HCT116 (cell line): Measurements from ENCODE around the gene RMI2. TPM values are rescaled to one million over a fixed set of nuclear protein-coding genes. Genes with fewer than 3 reads are reported as not detected.

ENCODE experiments used
- ATAC-seq: fragments of 200-7000 bp; cut with Tn5 transposase; 2 replicates; pipeline ENCODE4 v1.9.1; 2020; ENCODE audit warnings: mild to moderate bottlenecking, moderate library complexity
- BruUV-seq: library from RNA; stranded (reverse); fragments of 400-500 nt; replicated peaks from 2 replicates; lab custom pipeline; 2021; lab: Mats Ljungman, UMichigan
- CTCF ChIA-PET: fragments of 300-600 bp; sonication (Branson Sonifier 250); formaldehyde crosslinking; loops from one replicate; lab custom pipeline; 2021; ENCODE audit warnings: antibody characterized with exemption; lab: Charles Lee
- POLR2A ChIA-PET: fragments of 300-600, 350-600 bp; sonication (Branson Sonifier 250); formaldehyde crosslinking; loops from one replicate; lab custom pipeline; 2021; ENCODE audit warnings: antibody characterized with exemption; lab: Charles Lee
- RAD21 ChIA-PET, 2 experiments: fragments of 300-600 bp; sonication (Branson Sonifier 250); formaldehyde crosslinking; loops; one replicate each; lab custom pipeline; 2023; ENCODE audit warnings: low total read pairs in 2 of 2; ENCODE audit not compliant: uncharacterized antibody in 2 of 2, unreplicated experiment in 2 of 2, low non-redundant PET in 1 of 2; lab: Charles Lee
- DNase-seq: peaks from one replicate; pipeline ENCODE4 v3.0.0-alpha.2; 2010; ENCODE audit warnings: low read depth, low spot score
- H2AFZ ChIP-seq: fragments of 200-600 bp; shearing (Covaris generic), sonication (generic); 2 replicates; pipeline ENCODE4 v1.6.1; 2017; ENCODE audit warnings: low read depth, mixed run types, mixed read lengths, antibody characterized with exemption, low read length; ENCODE audit not compliant: poor library complexity, severe bottlenecking
- H3K27ac ChIP-seq: 2 replicates; pipeline ENCODE4 v1.5.1; 2012; ENCODE audit warnings: low read depth, low read length
- H3K27me3 ChIP-seq: fragments of 200-600 bp; sonication (generic); 2 replicates; pipeline ENCODE4 v1.6.1; 2016; ENCODE audit warnings: mixed run types, low read length, mixed read lengths; ENCODE audit not compliant: insufficient read depth
- H3K36me3 ChIP-seq, 2 experiments: fragments of 200-500 bp in 1 of 2; fragments of 200-600 bp in 1 of 2; sonication (Bioruptor generic) in 1 of 2; sonication (generic) in 1 of 2; 2 replicates each; pipeline versions ENCODE4 v1.5.1 to v1.6.1; 2014 to 2016; ENCODE audit warnings: low read length in 2 of 2, inconsistent platforms in 1 of 2, mixed read lengths in 1 of 2, mixed run types in 1 of 2; ENCODE audit not compliant: insufficient read depth in 2 of 2, control insufficient read depth in 1 of 2
- H3K4me1 ChIP-seq, 2 experiments: fragments of 200-600 bp in 1 of 2; sonication (generic) in 1 of 2; 2 replicates each; pipeline versions ENCODE4 v1.5.1 to v1.6.1; 2012 to 2017; ENCODE audit warnings: low read length in 2 of 2, inconsistent platforms in 1 of 2, mild to moderate bottlenecking in 1 of 2, mixed read lengths in 1 of 2, mixed run types in 1 of 2, moderate library complexity in 1 of 2; ENCODE audit not compliant: insufficient read depth in 2 of 2, control insufficient read depth in 1 of 2
- H3K4me2 ChIP-seq: fragments of 200-600 bp; sonication (generic); 2 replicates; pipeline ENCODE4 v1.6.1; 2017; ENCODE audit warnings: mixed run types, low read length, mixed read lengths
- H3K4me3 ChIP-seq, 2 experiments: fragments of 200-600 bp in 1 of 2; sonication (generic) in 1 of 2; replicated peaks in 1 of 2; 2 replicates each; pipeline ENCODE4 v1.5.1; 2011 to 2016; ENCODE audit warnings: low read length in 2 of 2, control low read depth in 1 of 2, low read depth in 1 of 2, mild to moderate bottlenecking in 1 of 2, mixed read lengths in 1 of 2, mixed run types in 1 of 2
- H3K79me2 ChIP-seq: fragments of 200-600 bp; sonication (generic); 2 replicates; pipeline ENCODE4 v1.6.1; 2017; ENCODE audit warnings: mild to moderate bottlenecking, mixed run types, low read length, moderate library complexity, mixed read lengths; ENCODE audit not compliant: insufficient read depth
- H3K9ac ChIP-seq: fragments of 200-600 bp; sonication (generic); 2 replicates; pipeline ENCODE4 v1.6.1; 2016; ENCODE audit warnings: low read length, mixed read lengths
- H3K9me2 ChIP-seq: fragments of 200-600 bp; sonication (generic), shearing (Covaris generic); 2 replicates; pipeline ENCODE4 v1.6.1; 2017; ENCODE audit warnings: mixed run types, mild to moderate bottlenecking, moderate library complexity; ENCODE audit not compliant: insufficient read depth
- H3K9me3 ChIP-seq, 2 experiments: fragments of 200-500 bp in 1 of 2; fragments of 200-600 bp in 1 of 2; sonication (Bioruptor generic) in 1 of 2; sonication (generic) in 1 of 2; 2 replicates each; pipeline ENCODE4 v1.6.1; 2014 to 2017; ENCODE audit warnings: low read length in 2 of 2, mixed read lengths in 2 of 2, inconsistent platforms in 1 of 2, low read depth in 1 of 2, mild to moderate bottlenecking in 1 of 2, mixed run types in 1 of 2, moderate library complexity in 1 of 2; ENCODE audit not compliant: control insufficient read depth in 1 of 2, insufficient read depth in 1 of 2
- H4K20me1 ChIP-seq: fragments of 200-600 bp; sonication (generic), shearing (Covaris generic); 2 replicates; pipeline ENCODE4 v1.6.1; 2017; ENCODE audit warnings: mixed run types, mild to moderate bottlenecking, moderate library complexity; ENCODE audit not compliant: insufficient read depth
- CBX3 ChIP-seq: IDR thresholded peaks from 2 replicates; pipeline ENCODE4 v1.6.1; 2012; ENCODE audit warnings: low read depth
- CTCF ChIP-seq, 3 experiments: fragments of 200-600 bp in 1 of 3; sonication (generic) in 1 of 3; IDR thresholded peaks in 2 of 3; conservative IDR thresholded peaks in 1 of 3; 2 replicates each; pipeline ENCODE4 v1.5.1; 2012 to 2017; ENCODE audit warnings: low read depth in 2 of 3, low read length in 2 of 3, antibody characterized with exemption in 1 of 3, borderline replicate concordance in 1 of 3, control low read depth in 1 of 3, mild to moderate bottlenecking in 1 of 3, mixed read lengths in 1 of 3, mixed run types in 1 of 3, moderate library complexity in 1 of 3; ENCODE audit not compliant: insufficient read depth in 1 of 3
- EGR1 ChIP-seq: IDR thresholded peaks from 2 replicates; pipeline ENCODE4 v1.6.1; 2012; ENCODE audit warnings: low read depth
- FOSL1 ChIP-seq: IDR thresholded peaks from 2 replicates; pipeline ENCODE4 v1.6.1; 2012; ENCODE audit warnings: low read depth
- POLR2A ChIP-seq: IDR thresholded peaks from 2 replicates; pipeline ENCODE4 v1.7.0; 2011; ENCODE audit warnings: borderline replicate concordance; ENCODE audit not compliant: insufficient read depth, insufficient read length; ENCODE audit errors: extremely low read depth
- RAD21 ChIP-seq: IDR thresholded peaks from 2 replicates; pipeline ENCODE4 v1.6.1; 2012; ENCODE audit warnings: low read depth, mild to moderate bottlenecking
- SIN3A ChIP-seq: IDR thresholded peaks from 2 replicates; pipeline ENCODE4 v1.6.1; 2012; ENCODE audit warnings: low read depth
- SP1 ChIP-seq: IDR thresholded peaks from 2 replicates; pipeline ENCODE4 v1.6.1; 2012; ENCODE audit warnings: low read depth
- SRF ChIP-seq: IDR thresholded peaks from 2 replicates; pipeline ENCODE4 v1.6.1; 2012; ENCODE audit warnings: low read depth
- TCF7L2 ChIP-seq: IDR thresholded peaks from 2 replicates; pipeline ENCODE4 v1.7.0; 2011; ENCODE audit warnings: borderline replicate concordance, inconsistent platforms; ENCODE audit not compliant: insufficient read depth, insufficient read length; ENCODE audit errors: extremely low read depth
- intact Hi-C: fragments of 100-400 bp; cut with micrococcal nuclease; formaldehyde crosslinking; loops from 2 replicates; pipeline ENCODE4 v1.10.0; 2022
- total RNA-seq: library from RNA; stranded (reverse); gene quantifications from one replicate; pipeline ENCODE4 v1.2.1, GENCODE V29; 2021; ENCODE audit not compliant: unreplicated experiment
- TF ChIP-seq, protein P1 (sequence below): IDR thresholded peaks from 2 replicates; pipeline ENCODE4 v1.6.1; 2012

The RMI2 gene
- total RNA-seq, 1 experiment from 2014 or later = 19.9 TPM

DNA sequence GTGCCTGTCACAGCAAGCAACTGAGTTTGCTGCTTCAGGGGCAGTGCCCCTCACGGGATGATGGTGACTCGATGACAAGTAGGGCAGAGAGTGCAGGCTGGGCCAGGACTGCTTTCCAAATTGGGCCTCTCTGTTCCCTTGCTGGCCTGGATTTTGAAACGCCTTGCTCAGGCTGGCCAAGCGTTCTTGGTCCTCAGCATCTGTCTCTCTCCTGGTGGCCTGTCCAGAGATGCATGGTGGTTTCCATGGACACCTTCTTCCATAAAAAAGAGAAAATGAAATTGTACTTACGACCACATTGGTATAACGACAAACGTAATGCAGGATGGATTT, 44.7 kb upstream of the RMI2 start:
- Histone ChIP-seq H3K9me2 (no peaks in the 10 kb centered on the region), H4K20me1 (no peaks in the 10 kb centered on the region), H3K79me2 (no peaks in the 10 kb centered on the region), H3K4me1 (no peaks in the 10 kb centered on the region), H3K27ac (no peak overlapping the region), H3K36me3 (no peaks in the 10 kb centered on the region), H3K9me3 (no peaks in the 10 kb centered on the region), H2AFZ (no peak overlapping the region), H3K4me3 (no peak overlapping the region)
- RAD21 ChIA-PET = no interaction called here
- intact Hi-C loops = no loop called here
- DNase-seq = no peak
- no peak for ATAC-seq
- POLR2A ChIA-PET = interaction anchor here (1.4 kb wide), 1 partner anchor 45 kb away, joined by 4 read pairs; the partner anchor contains the start of gene SOCS1
- TF ChIP-seq RAD21 (no peak), POLR2A (no peak), SIN3A (no peak), TCF7L2 (no peak), EGR1 (no peak), CBX3 (no peak), SRF (no peak), CTCF (IDR thresholded peaks at IDR 0.05 in 2 of 3, conservative IDR thresholded peaks at IDR 0.05 in 1 of 3; ENCODE audit: borderline replicate concordance in 1 of 3, insufficient read depth in 1 of 3, low read depth in 2 of 3, low read length in 2 of 3) (no peak), FOSL1 (no peak), SP1 (no peak)
- TF ChIP-seq, protein P1, sequence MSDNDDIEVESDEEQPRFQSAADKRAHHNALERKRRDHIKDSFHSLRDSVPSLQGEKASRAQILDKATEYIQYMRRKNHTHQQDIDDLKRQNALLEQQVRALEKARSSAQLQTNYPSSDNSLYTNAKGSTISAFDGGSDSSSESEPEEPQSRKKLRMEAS = no peak
- TF ChIP-seq, all 23 proteins: peak for 0
- no peak overlapping the region for H3K9ac ChIP-seq
- no peaks in the 10 kb centered on the region for H3K27me3 ChIP-seq
- no TSS peak for BruUV-seq
- H3K4me2 ChIP-seq = no peak overlapping the region
- CTCF ChIA-PET = interaction anchor here (1.7 kb wide), 1 partner anchor 56 kb away, joined by 3 read pairs; no protein-coding TSS in a partner anchor
